GM12872 (cell line): ENCODE data around the gene CLMP.

ENCODE experiments used
- TF ChIP-seq, protein P1 (sequence below): IDR thresholded peaks from 3 replicates; pipeline ENCODE4 v1.5.1; 2011; ENCODE audit warnings: low read depth, mild to moderate bottlenecking, low read length, moderate library complexity; ENCODE audit not compliant: insufficient read depth

The CLMP gene

DNA sequence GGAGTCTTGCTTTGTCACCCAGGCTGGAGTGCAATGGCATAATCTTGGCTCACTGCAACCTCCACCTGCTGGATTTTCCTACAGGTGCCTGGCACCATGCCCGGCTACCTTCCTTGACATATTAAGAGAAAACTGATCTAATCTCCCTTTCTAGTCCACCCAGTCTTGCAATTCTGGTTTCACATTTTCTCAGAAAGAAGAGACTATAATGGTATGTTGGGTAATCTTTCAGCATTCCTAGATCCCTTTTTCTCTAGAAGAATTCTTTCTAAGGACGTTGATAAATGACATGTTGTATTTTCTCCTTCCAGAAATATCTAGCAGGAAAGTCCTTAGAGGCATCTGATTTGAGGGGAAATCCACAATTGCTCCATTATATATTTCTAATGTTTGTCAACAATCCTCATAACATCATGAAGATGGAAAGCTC lies 122.7 kb downstream of the CLMP start:
- TF ChIP-seq, protein P1, sequence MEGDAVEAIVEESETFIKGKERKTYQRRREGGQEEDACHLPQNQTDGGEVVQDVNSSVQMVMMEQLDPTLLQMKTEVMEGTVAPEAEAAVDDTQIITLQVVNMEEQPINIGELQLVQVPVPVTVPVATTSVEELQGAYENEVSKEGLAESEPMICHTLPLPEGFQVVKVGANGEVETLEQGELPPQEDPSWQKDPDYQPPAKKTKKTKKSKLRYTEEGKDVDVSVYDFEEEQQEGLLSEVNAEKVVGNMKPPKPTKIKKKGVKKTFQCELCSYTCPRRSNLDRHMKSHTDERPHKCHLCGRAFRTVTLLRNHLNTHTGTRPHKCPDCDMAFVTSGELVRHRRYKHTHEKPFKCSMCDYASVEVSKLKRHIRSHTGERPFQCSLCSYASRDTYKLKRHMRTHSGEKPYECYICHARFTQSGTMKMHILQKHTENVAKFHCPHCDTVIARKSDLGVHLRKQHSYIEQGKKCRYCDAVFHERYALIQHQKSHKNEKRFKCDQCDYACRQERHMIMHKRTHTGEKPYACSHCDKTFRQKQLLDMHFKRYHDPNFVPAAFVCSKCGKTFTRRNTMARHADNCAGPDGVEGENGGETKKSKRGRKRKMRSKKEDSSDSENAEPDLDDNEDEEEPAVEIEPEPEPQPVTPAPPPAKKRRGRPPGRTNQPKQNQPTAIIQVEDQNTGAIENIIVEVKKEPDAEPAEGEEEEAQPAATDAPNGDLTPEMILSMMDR = no peak

- TF ChIP-seq, protein P1 = no peak
Observed at GRCh38 chr11:123069908-123070821, 124.9 kb downstream of the CLMP start.

- TF ChIP-seq, protein P1 = no peak
Observed at GRCh38 chr11:123065621-123066020, 129.4 kb downstream of the CLMP start.

DNA sequence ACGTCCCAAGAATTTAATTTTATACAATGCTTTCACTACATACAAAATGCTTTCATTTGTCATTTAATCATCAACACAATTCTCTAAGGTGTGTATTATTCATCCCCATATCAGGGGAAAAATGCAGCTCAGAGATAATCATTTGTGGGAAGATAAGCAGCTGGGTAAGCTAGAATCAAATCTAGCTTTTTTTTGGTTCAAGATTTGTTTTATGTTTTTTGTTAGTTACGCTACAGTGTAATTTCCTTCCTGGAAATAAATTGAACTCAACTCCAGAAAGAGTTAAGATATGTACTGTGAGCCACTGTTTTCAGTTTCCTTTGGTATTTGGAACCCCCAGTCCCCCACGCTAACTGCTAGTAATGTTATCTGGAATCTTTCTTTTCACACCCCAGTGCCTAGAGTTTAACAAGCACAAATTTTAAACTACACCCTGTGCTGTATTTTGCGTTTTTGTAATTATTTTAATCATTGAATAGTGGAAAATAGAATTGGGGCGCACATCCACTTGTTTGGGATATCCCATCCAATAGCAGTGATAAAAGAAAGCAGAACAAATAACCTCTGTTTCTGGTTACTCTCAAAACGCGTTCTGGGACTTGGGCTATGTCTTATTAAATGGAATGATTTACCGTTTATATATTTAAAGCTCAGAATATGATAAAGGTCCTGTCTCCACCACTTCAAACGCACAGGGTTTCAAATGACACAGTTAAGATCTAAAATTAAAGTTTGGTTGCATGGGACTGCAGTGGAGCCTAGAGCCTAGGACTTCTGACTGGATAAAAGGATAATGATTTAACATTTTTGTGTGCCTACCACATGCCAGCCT lies 131.0 kb downstream of the CLMP start:
- TF ChIP-seq, protein P1 = no peak

DNA sequence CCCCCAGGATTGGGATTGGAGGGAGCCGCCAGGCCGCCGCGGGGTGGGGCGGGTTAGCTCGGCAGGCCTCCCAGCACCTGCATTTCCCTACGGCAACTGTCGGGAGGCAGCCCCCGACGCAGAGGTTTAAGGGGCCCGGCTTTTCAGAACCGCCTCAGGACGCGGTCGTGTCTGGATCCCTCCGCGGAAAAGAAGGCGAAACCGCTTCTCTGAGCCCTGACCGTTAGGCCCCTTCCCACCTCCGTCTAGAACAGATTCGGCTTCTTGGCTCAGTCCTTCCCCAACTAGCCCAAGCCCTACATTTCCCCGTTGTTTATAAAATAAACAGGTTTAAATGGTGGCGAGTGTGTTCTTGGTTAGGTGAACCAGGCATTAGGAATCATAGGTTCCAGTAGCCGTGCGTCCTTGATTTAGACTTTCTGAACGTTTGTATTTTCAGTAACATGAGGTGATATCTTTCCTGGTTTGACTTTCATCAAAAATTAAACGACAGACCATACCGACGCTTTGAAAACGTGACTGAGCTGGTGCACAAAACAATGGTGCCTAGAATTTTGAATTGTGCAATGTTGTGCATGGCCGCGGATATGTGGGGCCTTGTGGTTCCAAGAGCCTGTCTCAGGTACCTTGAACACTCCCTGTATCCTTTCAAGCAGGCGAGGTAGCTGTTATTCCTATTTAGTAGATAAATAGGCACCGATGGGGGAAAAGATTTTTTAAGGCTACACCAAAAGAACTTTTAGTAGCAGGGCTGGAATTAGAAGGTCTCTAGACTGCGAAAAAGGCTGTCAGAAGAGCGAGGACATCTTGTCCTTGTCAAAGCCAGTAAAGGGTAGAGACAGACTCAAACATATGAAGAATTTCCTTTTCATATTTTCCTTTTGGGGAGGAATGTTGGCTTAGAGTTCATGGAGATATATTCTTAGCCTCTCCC lies 131.9 kb downstream of the CLMP start:
- TF ChIP-seq, protein P1 = no peak

DNA sequence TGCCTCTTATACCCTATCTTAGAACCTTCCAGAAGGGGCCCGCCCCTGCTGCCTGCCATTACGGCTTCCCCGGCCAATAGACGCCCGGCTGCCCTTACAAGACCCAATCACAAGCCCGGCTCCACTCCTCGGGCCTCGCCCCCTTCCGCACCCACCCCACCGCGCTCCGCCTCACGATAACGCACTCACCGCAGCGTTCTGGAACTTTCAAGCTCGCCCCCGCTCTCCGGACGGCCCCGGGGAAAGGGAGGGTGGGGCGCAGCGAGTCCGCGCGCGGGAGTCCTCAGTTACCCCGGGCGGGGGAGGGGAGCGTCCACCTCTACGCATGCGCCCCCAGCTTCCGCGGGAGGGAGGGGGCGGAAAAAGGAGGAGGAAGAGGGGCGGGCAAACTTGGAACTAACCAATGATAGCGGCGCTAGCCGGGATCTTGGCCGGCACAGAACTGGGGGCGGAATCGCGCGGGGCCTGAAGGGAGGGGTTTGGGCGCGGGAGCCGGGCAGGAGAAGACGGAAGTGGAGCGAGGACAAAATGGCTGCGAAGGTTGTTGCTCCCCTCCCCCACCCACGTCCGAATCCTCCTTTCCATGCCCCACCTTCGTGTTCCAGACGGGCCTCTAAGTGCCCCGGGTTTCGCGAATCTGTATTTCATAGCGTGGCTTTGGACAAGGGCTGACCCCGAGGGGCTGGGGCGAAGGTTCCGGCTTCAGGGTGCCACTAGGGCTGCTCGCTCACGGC lies 132.7 kb downstream of the CLMP start:
- TF ChIP-seq, protein P1 = no peak
